ENCODE results near the gene AGAP3. TPM values are rescaled to one million over a fixed set of nuclear protein-coding genes. Genes with fewer than 3 reads are reported as not detected.

The AGAP3 gene
- total RNA-seq, 1 donor from 2014 or later, result 110 TPM

DNA sequence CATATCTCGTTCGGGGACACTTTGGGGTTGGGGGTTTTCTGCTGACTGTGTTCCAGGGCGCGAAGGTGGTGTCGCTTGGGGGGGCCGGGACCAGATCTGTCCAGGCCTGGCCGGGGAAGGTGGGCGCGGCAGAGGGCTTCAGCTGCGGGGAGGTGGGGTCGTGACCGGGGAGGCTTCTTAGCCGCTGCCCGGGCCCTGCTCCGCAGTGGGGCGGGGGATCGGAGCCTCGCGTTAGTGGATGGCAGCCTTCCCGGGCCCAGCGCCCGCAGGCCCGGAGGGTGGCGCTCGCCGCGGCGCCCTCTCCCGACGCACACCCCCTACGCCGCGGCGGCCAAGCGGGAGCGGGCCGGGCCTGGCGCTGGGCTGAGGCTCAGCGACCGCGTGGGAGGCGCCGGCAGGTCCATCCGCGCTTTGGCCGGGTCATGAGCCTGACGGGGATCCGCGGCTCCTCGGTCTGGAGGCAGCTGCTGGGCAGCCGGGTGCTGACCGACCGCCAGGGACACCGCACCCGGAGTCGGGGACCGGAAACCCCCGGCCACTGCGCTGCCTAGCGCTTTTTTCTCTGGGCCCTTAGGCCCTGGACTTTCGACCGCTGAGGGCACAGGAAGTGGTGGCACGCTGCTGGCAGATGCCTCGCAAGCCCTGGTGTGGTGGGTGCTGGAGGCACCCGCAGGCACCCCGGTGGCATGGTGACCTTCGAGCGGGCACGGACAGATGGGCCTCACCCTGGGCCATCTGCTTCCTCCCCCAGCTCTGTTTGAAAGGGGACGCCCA, 1.2 kb downstream of the AGAP3 start:
- DNase-seq (ENCODE audit: low read depth), result peak; percentile 90

DNA sequence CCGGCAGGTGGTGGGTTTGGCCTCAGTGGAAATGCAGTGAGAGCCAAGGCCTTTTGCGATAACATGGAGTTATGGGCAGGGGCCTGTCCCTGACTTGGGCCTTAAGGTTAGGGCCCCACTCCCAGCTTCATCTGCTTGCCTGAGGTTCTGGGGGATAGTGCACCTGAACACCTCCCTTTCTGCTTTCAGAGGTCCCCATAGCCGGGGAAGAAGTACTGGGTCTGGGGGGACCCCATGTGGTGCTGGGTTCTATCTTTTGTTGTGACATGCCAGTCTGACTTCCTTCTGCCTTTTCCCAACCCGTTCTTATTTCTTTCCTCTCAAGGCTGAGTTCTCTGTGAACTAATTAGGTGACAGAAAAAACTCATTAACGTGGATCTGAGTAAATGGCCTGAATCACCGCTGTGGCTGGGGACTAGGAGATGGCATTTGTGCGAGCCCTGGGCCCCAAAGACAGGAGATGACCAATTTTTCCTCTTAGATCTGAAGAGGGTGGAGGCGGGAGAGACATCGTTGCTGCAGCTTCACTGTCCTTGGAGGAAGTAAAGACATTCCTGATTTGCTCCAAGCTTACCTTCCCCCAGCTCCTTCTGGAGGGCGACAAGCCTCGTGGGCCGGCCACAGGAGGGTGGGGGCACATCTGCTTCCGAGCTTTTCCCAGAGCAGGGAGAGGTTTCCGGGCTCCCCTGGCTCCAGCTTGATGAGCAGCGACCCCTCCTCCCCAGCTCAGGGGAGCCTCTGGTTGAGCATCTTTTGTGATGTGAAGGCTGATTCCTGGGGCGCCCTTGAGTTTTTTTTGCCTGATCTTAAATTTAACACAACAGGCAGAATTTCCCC, 2.0 kb downstream of the AGAP3 start:
- DNase-seq (ENCODE audit: low read depth), result peak; percentile 40

DNA sequence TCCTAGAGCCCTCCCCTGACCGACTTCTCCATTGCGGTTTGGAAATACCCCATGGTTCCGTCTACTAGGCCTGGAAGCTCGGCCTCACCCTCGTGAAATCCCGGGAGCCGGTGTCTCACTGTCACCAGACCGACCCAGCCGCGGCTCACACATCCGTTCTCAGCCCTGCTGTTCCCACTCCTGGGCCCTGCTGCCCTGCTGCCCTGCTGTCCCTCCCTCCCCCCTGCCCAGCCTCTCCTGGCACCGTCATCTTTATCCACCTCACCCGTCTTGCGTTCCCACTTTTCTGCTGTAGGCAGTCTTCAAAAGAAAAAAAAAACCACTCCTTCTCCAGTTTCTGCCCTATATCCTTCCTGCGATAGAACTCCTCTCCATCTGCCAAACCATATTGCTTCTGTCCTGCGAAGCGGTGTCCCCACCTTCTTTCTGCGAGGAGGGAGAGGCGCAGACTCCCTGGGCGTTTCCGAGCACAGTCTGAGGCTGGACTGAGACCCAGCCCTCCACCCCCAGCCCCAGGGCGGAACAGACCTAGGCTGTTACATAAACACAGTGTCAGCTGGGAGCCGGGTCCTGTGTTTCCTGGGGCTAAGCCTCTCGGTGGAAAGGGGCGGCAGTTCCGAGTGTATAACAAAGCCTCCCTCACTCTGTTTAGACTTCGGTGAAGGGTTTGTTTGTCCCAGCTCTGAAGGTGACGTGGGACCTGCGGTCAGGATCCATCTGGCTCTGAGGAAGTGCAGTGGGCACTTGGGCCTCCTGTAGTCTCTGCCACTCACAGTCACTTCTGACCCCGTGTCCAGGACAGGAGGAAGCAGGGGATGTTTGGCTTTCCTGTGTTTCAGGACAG, 2.8 kb downstream of the AGAP3 start:
- DNase-seq (ENCODE audit: low read depth), result peak; percentile 62

DNA sequence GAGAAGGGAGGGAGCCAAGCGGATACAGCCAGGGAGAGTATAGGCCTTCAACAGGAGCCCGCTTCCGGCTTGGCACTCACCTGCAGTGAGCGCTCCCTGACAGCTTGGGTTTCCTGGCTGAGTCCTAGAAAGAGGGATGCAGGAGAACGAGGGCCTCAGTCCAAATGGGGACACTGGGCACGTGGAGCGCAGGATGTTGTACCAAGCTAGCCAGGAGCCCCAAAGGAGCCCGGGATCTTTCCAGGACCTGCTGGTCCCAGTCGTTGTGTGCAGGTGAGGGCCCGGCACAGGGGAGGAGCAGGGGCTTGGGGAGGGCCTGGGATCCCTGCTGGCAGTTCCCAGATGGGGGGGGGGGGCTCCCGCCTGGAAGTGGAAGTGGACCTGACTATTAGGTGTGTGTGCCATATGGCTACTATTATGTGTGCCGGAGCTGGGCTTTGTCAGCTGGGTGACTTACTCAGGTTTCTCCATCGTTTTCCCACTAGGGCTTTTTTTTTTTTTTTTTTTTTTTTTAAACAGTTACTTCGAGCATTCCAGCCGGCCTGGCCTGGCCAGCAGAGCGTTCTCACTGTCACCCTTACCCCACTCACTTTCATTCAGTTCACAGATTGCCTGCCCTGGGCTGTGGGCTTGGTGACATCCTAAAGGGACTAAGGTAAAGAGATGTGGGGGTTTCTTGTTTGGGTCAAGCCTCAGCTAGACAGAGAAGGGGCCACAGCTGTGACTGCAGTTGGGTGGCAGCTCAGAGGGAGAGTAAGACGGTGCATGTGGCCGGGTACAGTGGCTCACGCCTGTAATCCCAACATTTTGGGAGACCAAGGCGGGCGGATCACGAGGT, 3.8 kb downstream of the AGAP3 start:
- no peak for DNase-seq (ENCODE audit: low read depth)

DNA sequence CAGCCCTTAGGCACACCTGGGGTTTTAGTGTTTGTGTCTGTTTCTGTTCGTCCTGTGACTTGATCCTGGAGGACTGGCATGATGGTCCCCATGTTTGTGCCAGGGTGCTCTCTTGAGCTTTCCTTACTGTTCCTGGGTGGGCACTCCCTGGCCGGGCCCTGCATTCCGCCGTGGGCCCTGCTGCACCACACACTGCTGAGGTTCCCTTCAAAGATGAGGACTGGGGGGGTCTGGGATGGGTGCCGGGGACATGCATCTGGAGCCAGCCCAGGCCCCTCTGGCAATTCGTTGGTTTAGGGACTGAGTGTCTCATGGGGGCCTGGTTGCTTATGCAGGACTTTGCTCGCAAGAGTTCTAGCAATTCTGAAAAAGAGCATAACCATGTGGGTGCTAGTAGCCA, 4.7 kb downstream of the AGAP3 start:
- no peak for DNase-seq (ENCODE audit: low read depth)

DNA sequence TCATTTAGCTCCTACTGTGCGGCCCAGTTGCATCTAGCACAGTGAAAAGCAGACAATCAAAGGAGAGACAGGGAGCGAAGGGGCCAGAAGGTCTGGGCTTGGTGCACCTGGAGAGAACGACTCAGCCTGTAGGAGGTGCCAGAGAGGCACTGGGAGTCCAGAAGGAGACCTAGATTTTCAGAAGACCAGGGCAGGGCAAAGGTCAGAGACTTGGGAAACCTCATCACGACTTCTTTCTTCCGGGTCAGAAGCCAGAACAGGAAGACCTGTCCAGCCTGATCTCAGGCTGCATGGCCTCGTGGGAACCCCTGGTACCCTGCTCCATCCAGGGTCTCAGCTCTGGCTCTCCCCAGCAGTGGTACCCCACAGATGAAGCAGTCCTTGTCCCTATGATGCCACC, 5.2 kb downstream of the AGAP3 start:
- DNase-seq (ENCODE audit: low read depth), result peak; percentile 42

DNA sequence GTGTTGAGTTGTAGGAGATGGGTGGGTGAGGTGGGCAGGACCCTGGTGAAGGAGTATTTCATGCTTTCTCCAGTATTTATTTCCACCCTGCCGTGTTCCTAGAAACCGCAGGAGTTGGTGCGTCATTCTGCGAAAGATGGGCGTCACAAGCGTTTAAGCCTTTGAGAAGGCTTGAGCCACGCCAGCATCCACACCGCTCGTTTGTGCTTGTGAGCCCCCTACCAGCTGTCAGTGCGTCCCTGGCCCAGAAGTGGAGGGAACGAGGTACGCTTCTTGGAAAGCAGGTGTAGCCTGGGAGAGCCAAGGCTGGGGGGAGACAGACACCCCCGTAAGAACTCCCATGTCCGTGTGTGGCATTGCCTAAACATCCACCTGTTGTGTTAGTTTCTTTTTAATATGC, 5.7 kb downstream of the AGAP3 start:
- no peak for DNase-seq (ENCODE audit: low read depth)

DNA sequence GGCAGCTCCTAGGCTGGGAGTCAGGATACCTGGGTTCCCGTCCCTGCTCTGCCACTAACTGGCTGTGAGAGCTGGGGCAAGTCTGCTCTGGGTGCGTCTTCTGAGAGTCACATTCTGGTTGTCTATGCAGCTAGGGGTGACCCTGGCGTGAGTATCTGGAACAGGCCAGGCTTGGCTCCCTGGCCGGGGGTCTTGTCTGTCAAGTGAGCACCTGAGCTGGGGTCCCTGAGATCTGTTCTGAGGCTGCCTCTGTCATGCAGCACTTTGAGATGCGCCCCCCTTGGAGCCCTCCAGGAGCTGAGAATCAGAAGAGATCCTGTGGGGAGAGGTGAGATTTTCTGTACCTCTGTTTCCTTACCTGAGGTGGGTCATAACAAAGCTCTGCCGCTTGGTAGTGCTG, 7.5 kb downstream of the AGAP3 start:
- no peak for DNase-seq (ENCODE audit: low read depth)

DNA sequence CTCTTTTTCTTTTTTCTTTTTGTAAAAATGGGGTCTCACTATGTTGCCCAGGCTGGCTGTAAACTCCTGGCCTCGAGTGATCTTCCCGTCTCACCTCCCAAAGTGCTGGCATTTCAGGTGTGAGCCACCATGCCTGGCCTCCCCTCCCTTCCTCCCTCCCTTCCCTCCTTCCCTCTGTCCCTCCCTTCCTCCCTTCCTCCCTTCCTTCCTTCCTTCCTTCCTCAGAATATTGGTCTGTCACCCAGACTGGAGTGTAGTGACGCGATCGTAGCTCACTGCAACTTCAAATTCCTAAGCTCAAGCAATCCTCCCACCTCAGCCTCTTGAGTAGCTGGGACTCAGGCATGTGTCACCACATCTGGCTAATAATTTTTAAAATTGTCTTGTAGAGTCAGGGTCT, 8.4 kb downstream of the AGAP3 start:
- no peak for DNase-seq (ENCODE audit: low read depth)

DNA sequence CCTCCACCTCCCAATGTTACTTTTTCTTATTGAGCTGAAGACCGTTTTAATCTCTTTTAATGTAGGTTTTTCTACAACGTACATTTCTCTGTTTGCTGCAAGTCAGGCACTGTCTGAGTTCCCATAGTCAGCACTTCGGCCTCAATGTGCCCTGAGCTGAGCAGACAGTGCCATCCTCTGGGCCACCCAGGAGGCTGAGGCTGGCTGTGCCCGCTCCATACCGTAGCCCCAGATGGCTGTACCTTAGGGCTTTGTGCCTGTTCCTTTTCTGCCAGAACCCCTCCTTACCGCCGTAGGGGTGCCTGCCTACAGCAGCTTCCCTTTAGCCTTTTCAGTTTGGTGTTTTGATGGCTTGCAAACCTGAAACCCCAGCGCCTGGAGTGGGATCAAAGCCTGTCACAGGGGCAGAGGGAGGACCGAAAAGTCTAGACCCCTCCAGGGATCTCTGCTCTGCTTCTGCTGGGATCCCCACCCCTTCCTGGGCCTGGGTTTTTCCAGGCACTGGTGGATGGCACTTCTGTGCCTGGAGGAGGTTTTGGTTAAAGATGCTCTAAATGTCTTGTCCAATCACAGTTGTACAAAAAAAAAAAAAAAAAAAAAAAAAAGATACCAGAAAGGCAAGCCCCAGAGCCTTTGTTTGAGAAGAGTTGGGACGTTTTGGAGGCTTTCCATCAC, 9.0 kb downstream of the AGAP3 start:
- DNase-seq (ENCODE audit: low read depth), result no peak

DNA sequence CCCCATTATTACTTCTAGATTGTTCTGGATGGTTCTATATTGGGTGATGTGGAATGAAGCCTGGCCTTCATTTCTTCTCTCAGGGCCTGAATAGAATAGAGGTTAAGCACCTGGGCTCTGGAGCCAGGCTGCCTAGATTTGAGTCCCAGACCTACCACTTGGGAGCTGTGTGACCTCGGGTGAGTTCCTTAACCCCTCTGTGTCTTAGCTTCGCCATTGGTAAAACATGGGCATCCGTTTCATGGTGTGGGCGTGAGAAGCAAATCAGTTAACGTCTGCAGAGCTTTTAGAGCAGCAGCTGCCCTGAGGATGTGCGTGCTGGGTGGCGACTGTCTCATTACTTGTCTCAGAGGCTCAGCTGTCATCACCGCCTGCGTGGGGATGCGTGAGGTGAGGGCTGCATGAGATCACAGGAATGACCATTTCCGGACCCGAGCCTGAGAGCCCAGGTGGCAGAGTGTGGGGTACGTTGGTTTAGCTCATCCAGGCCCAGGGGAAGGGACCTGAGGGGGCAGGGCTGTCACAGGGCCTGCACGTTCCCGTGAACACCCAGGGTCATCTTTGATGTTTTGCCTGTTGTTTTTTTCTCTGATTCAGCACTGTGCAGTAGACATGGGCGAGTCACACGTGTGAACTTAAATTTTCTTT, 9.7 kb downstream of the AGAP3 start:
- DNase-seq (ENCODE audit: low read depth), result peak; percentile 93

DNA sequence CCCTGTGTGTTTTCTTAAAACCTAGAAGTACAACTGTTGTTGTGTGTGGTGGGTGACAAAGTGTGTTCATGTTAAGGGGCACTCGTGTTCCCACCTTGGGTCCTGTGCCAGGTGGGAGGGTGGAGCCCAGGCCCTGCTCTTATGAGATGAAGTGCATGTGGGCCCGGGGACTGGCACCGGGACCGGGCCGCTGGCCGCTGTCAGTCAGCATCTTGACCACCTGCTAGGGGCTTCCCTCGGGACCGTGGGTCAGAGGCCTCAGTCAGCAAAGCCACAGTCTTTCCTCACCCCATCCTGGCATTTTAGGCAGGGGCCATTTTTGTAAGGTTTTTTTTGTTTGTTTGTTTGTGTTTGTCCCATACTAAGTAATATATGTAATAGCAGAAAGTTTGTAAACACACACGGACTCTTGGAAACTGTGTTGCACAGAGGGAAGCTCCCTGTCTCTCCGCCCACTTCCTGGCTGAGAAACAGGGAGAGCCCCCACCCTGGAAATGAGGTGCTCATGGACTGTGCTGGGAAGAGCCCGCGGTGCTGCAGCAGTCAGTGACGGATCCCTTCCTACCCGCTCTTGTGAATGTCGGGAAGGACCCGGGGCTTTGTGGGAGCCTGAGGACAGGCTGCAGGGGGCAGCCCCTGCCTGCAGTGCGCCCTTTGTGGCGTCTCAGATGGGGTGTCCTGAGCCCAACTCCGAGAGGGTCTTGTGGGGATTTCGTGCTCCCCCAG, 13.4 kb downstream of the AGAP3 start:
- peak; percentile 68 for DNase-seq (ENCODE audit: low read depth)

DNA sequence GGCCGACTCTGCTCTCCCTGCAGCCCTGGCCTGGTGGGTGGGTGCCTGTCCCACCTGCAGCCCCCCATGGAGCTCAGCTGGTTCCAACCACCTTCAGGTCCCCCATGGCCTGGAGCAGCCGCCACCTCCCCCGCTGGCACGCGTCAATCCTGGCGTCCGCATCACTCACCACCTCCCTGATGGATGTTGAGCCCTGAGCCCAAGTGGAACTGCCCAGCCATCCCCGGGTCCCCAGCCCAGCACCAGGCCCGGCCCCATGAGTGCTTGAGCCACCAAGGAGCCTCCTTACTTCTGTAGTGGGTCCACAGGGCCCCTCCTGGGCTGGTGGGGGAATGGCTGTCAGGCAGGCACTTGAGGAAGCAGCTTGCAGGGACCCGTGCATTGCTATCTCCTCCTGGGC, 14.6 kb downstream of the AGAP3 start:
- DNase-seq (ENCODE audit: low read depth), result no peak

DNA sequence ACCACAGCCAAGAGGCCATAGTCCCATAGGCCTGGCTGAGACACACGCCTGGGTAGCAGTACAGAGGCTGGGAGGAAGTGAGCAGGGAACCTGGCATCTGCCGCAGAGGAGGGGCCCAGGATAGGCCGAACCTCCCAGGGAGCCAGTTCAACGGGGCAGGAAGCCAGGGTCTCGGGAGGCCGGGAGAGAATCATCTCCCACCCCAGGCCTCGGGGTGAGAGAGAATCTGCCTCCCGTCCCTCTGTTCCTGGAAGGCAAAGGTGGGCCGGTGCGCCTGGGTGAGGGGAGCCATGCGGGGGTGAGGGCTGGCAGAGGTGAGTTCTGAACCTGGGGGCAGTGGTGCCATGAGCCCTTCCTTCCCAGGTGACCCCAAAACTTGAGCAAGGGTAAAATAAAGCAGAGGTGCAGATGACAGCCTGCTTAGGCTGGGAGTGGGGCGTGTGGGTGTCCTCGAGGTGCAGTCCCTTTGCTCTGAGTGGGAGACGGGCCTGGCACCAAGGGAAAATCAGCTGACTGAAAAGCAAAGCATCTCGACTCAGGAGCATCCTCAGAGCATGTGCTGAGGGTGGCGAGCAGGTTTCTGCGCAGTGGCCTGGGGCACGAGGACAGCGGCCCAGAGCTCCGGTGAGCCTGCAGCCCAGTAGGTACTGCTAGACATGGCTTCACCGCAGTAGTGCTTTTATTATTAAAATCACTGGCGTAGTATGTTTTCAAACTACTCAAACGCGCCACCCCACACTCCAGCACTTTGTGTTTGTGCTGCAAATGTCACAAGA, 15.5 kb downstream of the AGAP3 start:
- no peak for DNase-seq (ENCODE audit: low read depth)

DNA sequence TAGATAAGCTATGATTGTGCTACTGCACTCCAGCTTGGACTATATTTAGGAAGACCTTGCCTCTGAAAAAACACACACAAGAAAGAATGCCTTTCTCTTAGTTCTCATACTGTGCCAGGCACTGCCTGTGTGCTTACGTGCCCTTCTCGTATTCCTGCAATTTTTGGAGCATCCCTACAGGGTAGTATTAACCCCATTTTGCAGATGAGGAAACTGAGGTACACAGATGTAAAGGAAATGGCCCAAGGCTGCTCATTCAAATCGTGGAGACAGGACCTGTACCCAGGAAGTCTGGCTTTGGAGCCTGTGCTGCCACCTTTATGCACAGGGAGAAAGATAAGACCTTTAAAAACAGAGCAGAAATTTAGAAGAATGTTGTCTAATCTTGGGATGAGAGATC, 16.7 kb downstream of the AGAP3 start:
- DNase-seq (ENCODE audit: low read depth), result no peak

DNA sequence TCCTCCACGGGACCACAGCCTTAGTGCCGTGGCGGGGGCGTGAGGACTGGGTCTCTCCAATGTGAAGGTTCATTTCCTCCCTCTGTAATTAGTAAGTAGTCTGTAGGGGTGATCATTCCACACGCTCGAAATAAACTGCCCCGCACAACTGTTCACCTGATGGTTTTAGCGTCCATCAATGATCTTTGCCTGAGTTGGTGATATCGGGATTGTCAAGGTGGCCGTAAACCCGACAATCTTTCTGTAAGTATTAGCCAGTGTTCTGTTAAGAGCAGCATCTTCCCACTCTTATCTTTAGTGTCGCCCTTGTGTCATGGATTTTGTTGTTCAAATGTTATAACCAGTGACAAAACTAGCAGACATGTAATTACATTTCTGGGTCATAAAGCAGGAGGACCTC, 17.7 kb downstream of the AGAP3 start:
- DNase-seq (ENCODE audit: low read depth), result no peak

DNA sequence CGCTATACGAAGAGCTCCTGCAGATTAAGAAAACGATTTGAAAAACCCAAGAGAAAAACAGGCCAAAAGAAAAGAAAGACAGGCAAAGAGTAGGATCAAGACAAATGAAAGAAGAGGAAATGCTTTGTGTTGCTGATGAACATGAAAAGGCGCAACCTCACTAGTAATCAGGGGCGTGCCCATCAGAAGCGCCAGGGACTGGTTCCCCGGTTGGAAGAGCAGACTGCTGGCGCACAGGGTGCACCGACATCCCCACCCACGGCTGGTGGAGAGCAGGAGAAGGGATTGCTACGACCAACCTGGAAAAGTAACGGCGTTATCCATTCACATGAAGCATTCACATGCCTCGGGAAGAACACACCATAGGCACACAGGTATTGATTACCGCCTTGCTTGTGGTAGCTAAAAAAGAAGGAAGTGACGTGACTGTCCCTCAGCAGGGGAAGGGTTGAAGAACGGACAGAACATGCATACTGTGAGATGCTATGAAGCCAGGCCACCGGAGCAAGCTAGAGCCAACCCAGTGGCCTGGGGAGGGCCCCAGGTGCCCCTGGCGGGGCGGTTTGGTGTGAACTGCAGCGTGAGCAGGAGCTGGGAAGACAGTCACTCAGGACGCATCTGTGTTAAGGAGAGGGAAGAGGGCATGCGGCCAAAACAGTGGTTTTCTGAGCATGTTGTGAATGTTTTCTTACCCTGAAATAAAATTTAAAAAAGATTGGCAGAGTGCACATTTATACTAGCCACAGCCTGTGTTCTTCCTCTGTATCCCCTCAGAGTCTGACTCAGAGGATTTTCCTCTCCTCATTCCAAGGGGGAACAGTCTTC, 18.3 kb downstream of the AGAP3 start:
- DNase-seq (ENCODE audit: low read depth), result peak; percentile 80
